HG02870 (cell line): ENCODE data around the gene FHL3.

Experiments
- ATAC-seq: cut with Tn5 transposase; IDR thresholded peaks from one replicate; pipeline ENCODE4 v1.9.1; 2021; ENCODE audit warnings: mild to moderate bottlenecking, moderate library complexity; ENCODE audit not compliant: unreplicated experiment

Gene FHL3

GRCh38 chr1:38014724-38015424 lies 9.6 kb upstream of the FHL3 start:
- no peak for ATAC-seq

DNA sequence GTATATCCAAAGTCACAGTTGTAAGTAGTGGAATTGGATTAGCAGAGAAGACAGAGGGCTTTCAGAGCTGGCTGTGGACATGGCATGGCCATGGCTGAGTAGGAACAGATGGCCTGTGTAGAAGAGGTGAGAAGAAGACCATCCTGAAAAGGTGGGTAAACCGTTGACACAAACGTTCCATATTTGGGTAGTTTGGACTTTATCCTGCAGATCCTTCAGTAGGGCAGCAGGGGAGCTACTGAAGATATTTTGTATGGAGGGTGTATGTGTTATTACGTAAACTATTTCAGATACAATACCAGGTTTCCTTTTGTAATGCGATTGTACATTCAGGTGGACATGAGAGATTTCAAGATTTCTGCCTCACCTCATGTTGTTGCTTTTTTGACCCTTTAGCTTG lies 8.9 kb upstream of the FHL3 start:
- ATAC-seq, result no peak

GRCh38 chr1:38013227-38013622 lies 7.9 kb upstream of the FHL3 start:
- ATAC-seq, result no peak

- peak; percentile 96 for ATAC-seq
Observed at GRCh38 chr1:38012363-38013226, 7.3 kb upstream of the FHL3 start, which contains the start of gene UTP11. Gene UTP11 (plus strand): TSS chr1:38012734. CDS start chr1:38012803, 69 bp downstream.

DNA sequence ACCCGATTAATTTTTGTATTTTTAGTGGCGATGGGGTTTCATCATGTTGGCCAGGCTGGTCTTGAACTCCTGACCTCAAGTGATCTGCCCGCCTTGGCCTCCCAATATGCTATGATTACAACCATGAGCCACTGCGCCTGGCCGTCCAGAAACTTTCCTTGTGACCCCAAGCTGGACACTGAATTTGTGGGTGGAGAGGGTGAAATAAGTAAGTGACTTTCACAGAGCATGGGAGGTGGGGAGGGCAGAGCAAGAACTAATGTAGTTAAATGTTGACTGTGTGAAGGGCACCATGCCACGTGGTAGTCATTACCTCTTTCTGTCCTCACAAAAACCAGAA lies 4.5 kb upstream of the FHL3 start:
- no peak for ATAC-seq

GRCh38 chr1:38009088-38009840 lies 4.0 kb upstream of the FHL3 start:
- ATAC-seq, result no peak

DNA sequence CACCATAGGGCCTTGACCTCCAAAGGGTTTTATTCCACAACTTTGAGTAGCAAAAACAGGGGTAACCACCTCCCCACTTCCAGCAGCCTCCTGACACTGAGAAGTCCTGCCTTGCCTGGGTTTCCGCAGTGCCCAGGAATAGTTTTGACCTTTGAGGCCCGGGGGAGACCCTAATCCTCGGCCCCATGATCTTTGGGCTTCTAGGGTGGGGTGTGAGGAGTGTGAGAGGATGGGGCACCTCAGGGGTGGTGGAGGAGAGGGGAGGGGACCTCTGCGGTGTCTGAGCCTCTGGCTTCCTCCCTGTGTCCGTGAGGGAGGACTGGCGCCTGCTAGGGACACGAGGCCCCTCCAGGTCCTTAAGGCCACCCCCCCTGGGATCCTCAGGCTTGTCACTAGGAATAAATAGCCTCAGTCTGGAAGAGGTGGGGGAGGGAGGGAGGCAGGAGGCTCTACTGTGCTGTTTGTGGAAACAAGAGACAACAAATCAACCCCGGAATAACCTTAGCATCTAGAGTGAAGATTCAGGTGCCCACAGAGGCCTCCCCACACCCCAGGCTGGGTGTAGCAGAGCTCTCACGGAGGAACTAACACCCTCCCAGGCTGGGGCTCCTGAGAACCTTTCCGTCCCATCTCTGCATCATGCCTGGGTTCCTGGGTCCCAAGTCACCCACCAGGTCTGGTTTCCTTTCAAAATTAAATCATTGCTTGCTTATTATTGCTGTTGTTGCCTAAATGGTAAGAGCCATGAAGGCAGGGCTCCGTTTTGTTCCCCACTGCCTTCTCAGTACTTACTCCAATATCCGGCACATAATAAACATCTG lies 904 bp upstream of the FHL3 start:
- ATAC-seq, result no peak

GRCh38 chr1:38004284-38005108 lies 818 bp downstream of the FHL3 start:
- no peak for ATAC-seq

DNA sequence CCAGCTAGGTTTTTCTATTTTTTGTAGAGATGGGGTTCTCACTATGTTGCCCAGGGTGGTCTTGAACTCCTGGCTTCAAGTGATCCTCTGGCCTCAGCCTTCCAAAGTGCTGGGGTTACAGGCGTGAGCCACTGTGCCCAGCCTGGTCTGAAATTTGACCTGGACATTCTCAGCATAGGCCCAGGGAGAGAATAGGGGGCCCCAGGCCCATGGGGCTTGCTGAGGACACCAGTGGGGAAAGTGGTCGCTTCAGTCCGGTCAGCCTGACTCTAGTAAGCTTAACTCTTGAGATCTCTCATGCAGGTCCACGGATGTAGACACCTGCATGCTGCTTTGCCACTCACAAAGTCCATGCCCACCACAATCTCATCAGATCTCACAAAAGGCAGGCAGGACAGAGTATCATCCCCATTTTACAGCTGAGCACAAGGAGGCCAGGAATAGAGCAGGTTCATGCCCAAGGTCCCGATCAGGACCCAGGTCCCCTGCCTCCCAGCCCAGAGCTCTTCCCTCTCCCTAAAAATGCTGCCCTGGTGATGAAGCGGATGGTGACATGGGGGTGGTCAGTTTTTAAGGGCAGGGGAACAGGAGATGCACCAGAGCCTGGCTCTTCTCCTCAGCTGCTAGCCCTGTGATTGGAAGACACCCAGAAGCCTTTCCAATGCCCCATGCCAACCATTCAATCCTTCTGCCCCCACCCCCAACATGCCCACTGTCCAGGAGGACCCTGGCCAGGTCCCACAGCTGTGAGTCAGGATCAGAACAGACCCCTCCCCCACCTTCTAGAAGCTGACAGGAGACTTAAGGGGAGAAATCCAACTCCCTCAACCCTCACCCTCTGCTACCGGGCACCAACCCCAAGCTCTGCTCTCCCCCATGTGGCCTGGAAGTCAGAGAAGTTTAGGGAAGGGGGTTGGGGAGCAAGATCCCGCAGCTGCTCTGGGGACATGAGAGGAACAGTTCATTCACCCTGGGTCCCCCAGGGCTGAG lies 1.8 kb downstream of the FHL3 start:
- ATAC-seq, result no peak

- no peak for ATAC-seq
Observed at GRCh38 chr1:38000529-38001455, 4.5 kb downstream of the FHL3 start.

GRCh38 chr1:38000233-38000528 lies 5.1 kb downstream of the FHL3 start:
- no peak for ATAC-seq

GRCh38 chr1:37999430-38000232 lies 5.7 kb downstream of the FHL3 start:
- ATAC-seq, result no peak

GRCh38 chr1:37998913-37999429 lies 6.3 kb downstream of the FHL3 start:
- no peak for ATAC-seq

DNA sequence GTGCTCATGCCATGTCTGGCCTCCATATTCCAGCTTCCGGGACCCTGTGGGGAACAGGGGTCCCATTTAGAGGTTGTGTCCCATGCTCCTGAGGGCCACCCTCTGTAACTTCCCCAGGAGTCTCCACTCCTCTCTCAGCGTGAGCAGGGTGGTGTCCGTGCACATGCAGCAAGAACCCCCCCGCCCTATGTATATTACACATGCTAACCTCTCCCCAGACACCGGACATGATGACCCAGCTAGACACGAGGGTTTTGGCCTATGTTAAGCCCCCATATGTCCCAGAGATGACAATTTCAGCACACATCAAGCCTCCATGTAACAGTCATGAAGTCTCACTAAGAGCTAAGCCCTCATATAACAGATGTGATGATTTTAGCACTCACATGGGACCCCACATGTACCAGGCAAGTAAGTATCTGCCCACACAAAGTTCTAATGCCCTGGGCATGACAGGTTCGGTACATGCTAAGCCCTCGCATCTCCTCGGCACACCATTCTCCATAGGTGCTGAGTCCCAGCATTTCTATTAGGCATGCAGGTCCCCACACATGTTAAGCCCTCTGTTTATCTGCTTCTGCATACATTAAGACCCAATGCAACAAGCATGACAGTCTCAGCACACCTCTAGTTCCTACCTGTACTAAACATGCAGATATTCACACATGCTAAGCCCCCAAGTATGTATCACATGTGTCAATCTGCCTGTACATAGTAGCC lies 7.1 kb downstream of the FHL3 start:
- ATAC-seq, result no peak

DNA sequence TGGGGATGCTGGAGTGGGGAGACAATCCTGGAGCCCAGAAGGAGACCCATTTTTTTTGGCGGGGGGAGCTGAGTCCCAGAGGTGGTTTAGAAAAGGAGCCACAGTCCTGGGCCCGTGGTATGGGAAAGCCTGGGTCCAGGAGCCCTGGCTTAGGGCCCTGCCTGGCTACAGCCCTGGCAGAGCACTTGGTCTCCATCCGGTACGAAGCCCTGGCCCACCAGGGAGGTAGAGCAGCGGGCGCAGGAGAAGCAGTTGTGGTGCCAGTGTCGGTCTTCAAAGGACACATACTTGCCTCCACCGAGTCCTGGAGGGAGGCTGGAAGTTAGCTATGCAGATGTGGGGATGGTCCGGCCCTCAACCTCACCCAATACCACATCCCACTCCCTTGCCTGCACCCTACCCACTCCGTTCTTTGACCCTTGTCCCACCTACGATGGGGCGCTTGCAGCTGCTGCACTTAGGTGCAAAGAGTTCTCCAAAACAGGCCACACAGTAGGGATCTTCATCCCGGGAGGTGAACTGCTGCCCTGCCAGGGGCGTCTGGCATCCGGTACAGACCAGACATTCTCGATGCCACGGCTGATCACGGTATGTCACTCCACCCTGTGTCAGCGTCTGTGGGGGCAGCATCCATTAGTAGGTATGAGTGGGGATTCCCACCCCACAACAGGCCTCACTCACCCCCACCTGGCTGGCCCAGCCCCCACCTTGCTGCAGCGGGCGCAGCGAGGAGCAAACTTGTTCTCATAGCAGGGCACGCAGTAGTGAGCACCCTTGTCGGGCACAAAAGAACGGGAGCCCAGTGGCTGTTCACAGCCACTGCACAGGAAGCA lies 7.8 kb downstream of the FHL3 start:
- no peak for ATAC-seq
